HAP-1 (cell line): Measurements from ENCODE around the gene DLGAP5.

Source experiments
- DNase-seq, 2 experiments: peaks; one replicate each; pipeline ENCODE4 v3.0.0-alpha.2; 2016 to 2020; ENCODE audit warnings: low spot score in 2 of 2
- H3K27me3 ChIP-seq: fragments of 250-450 bp; sonication (Bioruptor Pico); 2 replicates; pipeline ENCODE4 v1.5.1; 2020; ENCODE audit warnings: low read depth, mild to moderate bottlenecking, moderate library complexity
- H3K36me3 ChIP-seq: fragments of 250-450 bp; sonication (Bioruptor Pico); replicated peaks from 2 replicates; pipeline ENCODE4 v1.5.1; 2020; ENCODE audit warnings: mild to moderate bottlenecking
- H3K4me1 ChIP-seq: fragments of 250-450 bp; sonication (Bioruptor Pico); 2 replicates; pipeline ENCODE4 v1.5.1; 2020; ENCODE audit warnings: mild to moderate bottlenecking
- H3K4me3 ChIP-seq: fragments of 250-450 bp; sonication (Bioruptor Pico); 2 replicates; pipeline ENCODE4 v1.5.1; 2020; ENCODE audit warnings: mild to moderate bottlenecking, moderate library complexity
- H3K9me3 ChIP-seq: fragments of 250-450 bp; sonication (Bioruptor Pico); 2 replicates; pipeline ENCODE4 v1.5.1; 2020; ENCODE audit warnings: mild to moderate bottlenecking, moderate library complexity
- in situ Hi-C: fragments of 300-500 bp; cut with MboI; formaldehyde crosslinking; loops from 3 replicates; pipeline ENCODE4 v1.14.3; 2020; ENCODE audit warnings: low sequenced_read_pairs, inconsistent platforms, mixed read lengths

Gene DLGAP5

GRCh38 chr14:55130196-55130550, 61.2 kb downstream of the DLGAP5 start:
- no peak for DNase-seq
- no peaks in the 10 kb centered on the region for H3K9me3 ChIP-seq
- no peaks in the 10 kb centered on the region; the same call in 1 of the 2 replicates for H3K36me3 ChIP-seq
- no peaks in the 10 kb centered on the region for H3K27me3 ChIP-seq
- H3K4me3 ChIP-seq: peak overlapping the region; percentile 38
- in situ Hi-C loops: no loop called here
- peaks cover 11% of the 10 kb centered on the region for H3K4me1 ChIP-seq

- peak overlapping the region; percentile 38 for H3K4me3 ChIP-seq
- H3K9me3 ChIP-seq: no peaks in the 10 kb centered on the region
- H3K4me1 ChIP-seq: peaks cover 11% of the 10 kb centered on the region
- DNase-seq: peak; percentile 16 to 66
- H3K36me3 ChIP-seq: no peaks in the 10 kb centered on the region; the same call in 1 of the 2 replicates
- in situ Hi-C loops: no loop called here
- H3K27me3 ChIP-seq: no peaks in the 10 kb centered on the region
Observed at GRCh38 chr14:55129428-55130195, 61.8 kb downstream of the DLGAP5 start.

- H3K4me1 ChIP-seq: peaks cover 10% of the 10 kb centered on the region
- in situ Hi-C loops: no loop called here
- no peaks in the 10 kb centered on the region for H3K36me3 ChIP-seq
- peak; percentile 28 to 71 for DNase-seq
- no peaks in the 10 kb centered on the region for H3K9me3 ChIP-seq
- no peaks in the 10 kb centered on the region for H3K27me3 ChIP-seq
- H3K4me3 ChIP-seq: peak within 1 kb of the TSS; percentile 38
Observed at GRCh38 chr14:55129086-55129427, 62.3 kb downstream of the DLGAP5 start, which contains the start of gene LGALS3. TSS of gene LGALS3 (plus strand) at chr14:55129252. CDS start at chr14:55137374, 8,122 bp downstream.

- in situ Hi-C loops: no loop called here
- no peaks in the 10 kb centered on the region for H3K9me3 ChIP-seq
- H3K4me3 ChIP-seq: peak overlapping the region; percentile 38
- H3K36me3 ChIP-seq: no peaks in the 10 kb centered on the region
- H3K4me1 ChIP-seq: peaks cover 4% of the 10 kb centered on the region
- no peak for DNase-seq
- H3K27me3 ChIP-seq: no peaks in the 10 kb centered on the region
Observed at GRCh38 chr14:55128386-55129085, 62.8 kb downstream of the DLGAP5 start.

DNA sequence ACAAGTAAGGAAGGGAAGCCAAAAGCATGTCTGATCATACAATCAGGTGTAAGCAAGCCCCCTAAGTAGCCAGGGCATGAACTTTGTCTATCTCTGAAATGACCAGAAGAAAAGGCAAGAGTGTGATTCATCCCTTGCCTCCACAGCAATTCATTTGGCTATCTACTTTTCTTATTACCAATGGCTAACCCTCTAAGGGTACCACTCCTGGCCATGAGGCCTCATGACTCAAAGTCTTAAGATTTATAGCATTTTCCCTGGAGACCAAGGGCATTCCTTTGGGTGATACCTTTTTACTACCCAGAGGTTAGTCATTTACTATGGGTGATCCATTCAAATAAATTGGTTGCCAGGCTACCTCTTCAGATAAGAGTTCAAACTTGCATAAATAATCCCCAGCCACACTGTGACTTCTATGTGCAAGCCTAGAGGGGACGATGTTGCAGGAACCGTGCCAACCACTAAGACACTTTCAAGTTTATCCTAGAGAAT, 63.9 kb downstream of the DLGAP5 start:
- peaks cover 8% of the 10 kb centered on the region for H3K4me1 ChIP-seq
- H3K36me3 ChIP-seq: no peaks in the 10 kb centered on the region
- H3K9me3 ChIP-seq: no peaks in the 10 kb centered on the region
- DNase-seq: no peak
- in situ Hi-C loops: no loop called here
- no peaks in the 10 kb centered on the region for H3K27me3 ChIP-seq
- no peak overlapping the region for H3K4me3 ChIP-seq

GRCh38 chr14:55126932-55127459, 64.4 kb downstream of the DLGAP5 start:
- H3K36me3 ChIP-seq: no peaks in the 10 kb centered on the region
- in situ Hi-C loops: no loop called here
- peaks cover 13% of the 10 kb centered on the region for H3K4me1 ChIP-seq
- no peak overlapping the region for H3K4me3 ChIP-seq
- no peaks in the 10 kb centered on the region for H3K9me3 ChIP-seq
- DNase-seq: no peak
- no peaks in the 10 kb centered on the region for H3K27me3 ChIP-seq

GRCh38 chr14:55126034-55126433, 65.4 kb downstream of the DLGAP5 start:
- Histone ChIP-seq H3K4me3 (no peak overlapping the region), H3K4me1 (peaks cover 16% of the 10 kb centered on the region), H3K36me3 (no peaks in the 10 kb centered on the region), H3K27me3 (no peaks in the 10 kb centered on the region), H3K9me3 (no peaks in the 10 kb centered on the region)
- no peak for DNase-seq
- in situ Hi-C loops: no loop called here

DNA sequence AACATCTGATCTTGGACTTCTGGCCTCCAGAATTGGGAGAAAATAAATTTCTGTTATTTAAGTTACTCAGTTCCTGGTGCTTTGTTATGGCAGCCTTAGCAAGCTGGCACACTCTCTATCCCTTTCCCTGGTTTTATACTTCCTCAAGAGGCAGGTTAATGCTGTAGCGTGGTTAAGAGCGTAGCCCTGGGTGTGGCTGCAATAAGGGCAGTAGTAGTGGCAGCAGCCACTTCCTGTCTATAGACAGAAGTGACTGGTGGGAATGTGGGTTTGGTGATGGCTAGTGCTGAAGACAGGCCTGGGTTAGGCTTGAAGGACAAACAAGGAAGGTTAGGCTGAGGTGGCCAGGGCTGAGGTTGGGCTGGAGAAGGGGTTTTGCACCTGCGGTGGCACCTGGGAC, 66.0 kb downstream of the DLGAP5 start:
- Histone ChIP-seq H3K9me3 (no peaks in the 10 kb centered on the region), H3K4me3 (no peak overlapping the region), H3K36me3 (no peaks in the 10 kb centered on the region), H3K4me1 (peaks cover 16% of the 10 kb centered on the region), H3K27me3 (no peaks in the 10 kb centered on the region)
- DNase-seq: no peak
- in situ Hi-C loops: no loop called here

- no peak for DNase-seq
- in situ Hi-C loops: no loop called here
- Histone ChIP-seq H3K9me3 (no peaks in the 10 kb centered on the region), H3K27me3 (no peaks in the 10 kb centered on the region), H3K4me1 (peaks cover 14% of the 10 kb centered on the region), H3K4me3 (no peak overlapping the region), H3K36me3 (no peaks in the 10 kb centered on the region)
Observed at GRCh38 chr14:55124774-55125386, 66.5 kb downstream of the DLGAP5 start.

DNA sequence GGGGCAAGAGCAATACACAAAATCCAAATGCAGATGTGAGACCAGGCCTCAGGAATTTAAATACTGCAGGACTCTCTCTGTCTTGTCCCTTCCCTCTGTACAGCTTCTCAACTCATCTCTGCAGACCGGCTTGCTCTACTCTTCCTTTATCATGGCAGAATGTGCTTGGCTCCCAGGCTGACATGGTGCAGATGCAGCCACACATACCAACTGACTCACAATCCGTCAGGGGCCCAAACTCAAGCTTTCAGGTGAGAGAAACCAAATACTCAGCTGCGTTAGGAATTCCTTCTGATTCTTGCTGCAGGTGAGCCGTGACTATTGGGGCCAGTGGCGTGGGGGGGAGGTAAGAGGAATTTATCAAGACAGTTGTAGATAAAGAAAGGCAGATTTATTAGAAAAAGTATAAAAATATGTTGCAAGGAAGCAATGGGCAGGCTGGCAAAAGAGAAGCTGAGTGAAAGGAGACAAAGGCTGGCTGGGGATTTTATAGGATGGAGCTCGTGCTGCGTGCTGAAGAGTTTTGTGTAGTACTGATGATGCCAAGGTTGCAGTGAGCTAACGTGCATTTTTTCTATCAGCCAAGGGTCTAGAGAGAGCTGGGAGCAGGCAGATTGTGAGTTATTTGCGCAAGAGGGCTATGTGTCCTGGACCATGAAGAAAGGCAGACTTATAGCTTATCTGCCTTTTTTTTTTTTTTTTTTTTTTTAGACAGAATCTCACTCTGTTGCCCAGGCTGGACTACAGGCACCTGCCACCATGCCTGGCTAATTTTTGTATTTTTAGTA, 67.3 kb downstream of the DLGAP5 start:
- in situ Hi-C loops: no loop called here
- H3K4me1 ChIP-seq: peaks cover 13% of the 10 kb centered on the region
- no peaks in the 10 kb centered on the region for H3K27me3 ChIP-seq
- no peaks in the 10 kb centered on the region for H3K9me3 ChIP-seq
- no peak overlapping the region for H3K4me3 ChIP-seq
- H3K36me3 ChIP-seq: no peaks in the 10 kb centered on the region
- DNase-seq: no peak

- H3K9me3 ChIP-seq: no peaks in the 10 kb centered on the region
- in situ Hi-C loops: no loop called here
- no peaks in the 10 kb centered on the region for H3K36me3 ChIP-seq
- DNase-seq: no peak
- H3K4me1 ChIP-seq: peaks cover 15% of the 10 kb centered on the region
- no peak overlapping the region for H3K4me3 ChIP-seq
- no peaks in the 10 kb centered on the region for H3K27me3 ChIP-seq
Observed at GRCh38 chr14:55123101-55123500, 68.3 kb downstream of the DLGAP5 start.

GRCh38 chr14:55122440-55122986, 68.9 kb downstream of the DLGAP5 start:
- Histone ChIP-seq H3K36me3 (no peaks in the 10 kb centered on the region), H3K9me3 (no peaks in the 10 kb centered on the region), H3K4me1 (peaks cover 21% of the 10 kb centered on the region), H3K27me3 (no peaks in the 10 kb centered on the region), H3K4me3 (no peak overlapping the region)
- in situ Hi-C loops: no loop called here
- DNase-seq: peak in 1 of 2 experiments; percentile 44
